GM23338 (cell line): Measurements from ENCODE around the gene ROR1. TPM values are rescaled to one million over a fixed set of nuclear protein-coding genes. Genes with fewer than 3 reads are reported as not detected.

Experiments used
- ATAC-seq: fragments of 200-7000 bp; cut with Tn5 transposase; 3 replicates; pipeline ENCODE4 v1.9.1; 2020
- DNase-seq: peaks from one replicate; pipeline ENCODE4 v3.0.0-alpha.2; 2015; ENCODE audit warnings: low spot score
- H2AFZ ChIP-seq: fragments of 200-600 bp; sonication (generic); 2 replicates; pipeline ENCODE4 v1.8.0; 2016; ENCODE audit warnings: antibody characterized with exemption, mild to moderate bottlenecking, moderate library complexity
- H3F3A ChIP-seq: fragments of 200-600 bp; sonication (generic); replicated peaks from 2 replicates; pipeline ENCODE4 v1.8.0; 2017; ENCODE audit warnings: antibody characterized with exemption, mixed run types, low read depth
- H3K27ac ChIP-seq: fragments of 200-600 bp; sonication (generic); 2 replicates; pipeline ENCODE4 v1.6.1; 2016; ENCODE audit warnings: low read depth
- H3K27me3 ChIP-seq: fragments of 200-600 bp; sonication (generic); 2 replicates; pipeline ENCODE4 v1.8.0; 2016; ENCODE audit warnings: mild to moderate bottlenecking, mixed run types, moderate library complexity; ENCODE audit not compliant: insufficient read depth
- H3K36me3 ChIP-seq: fragments of 200-600 bp; sonication (generic); 2 replicates; pipeline ENCODE4 v1.8.0; 2016; ENCODE audit warnings: mild to moderate bottlenecking; ENCODE audit not compliant: insufficient read depth
- H3K4me1 ChIP-seq: fragments of 200-600 bp; sonication (generic); 2 replicates; pipeline ENCODE4 v1.8.0; 2016; ENCODE audit warnings: mild to moderate bottlenecking, moderate library complexity; ENCODE audit not compliant: insufficient read depth
- H3K4me2 ChIP-seq: fragments of 200-600 bp; sonication (generic); 2 replicates; pipeline ENCODE4 v1.7.1; 2017; ENCODE audit warnings: mixed run types
- H3K4me3 ChIP-seq: fragments of 200-600 bp; sonication (generic); 2 replicates; pipeline ENCODE4 v1.6.1; 2016; ENCODE audit warnings: mixed run types
- H3K79me2 ChIP-seq: fragments of 200-600 bp; sonication (generic); replicated peaks from 2 replicates; pipeline ENCODE4 v1.8.0; 2017; ENCODE audit warnings: mild to moderate bottlenecking; ENCODE audit not compliant: insufficient read depth
- H3K9me2 ChIP-seq: fragments of 200-600 bp; sonication (generic); 2 replicates; pipeline ENCODE4 v1.8.0; 2017; ENCODE audit not compliant: insufficient read depth
- H4K20me1 ChIP-seq: fragments of 200-600 bp; sonication (generic); replicated peaks from 2 replicates; pipeline ENCODE4 v1.8.0; 2017; ENCODE audit warnings: mild to moderate bottlenecking; ENCODE audit not compliant: insufficient read depth
- H3K27ac Mint-ChIP-seq: 2 replicates; pipeline ENCODE4 v1.8.0; 2020; ENCODE audit warnings: inconsistent platforms, mild to moderate bottlenecking, moderate library complexity, mixed read lengths
- H3K27me3 Mint-ChIP-seq: 3 replicates; pipeline ENCODE4 v1.8.0; 2022; ENCODE audit warnings: low read depth, mild to moderate bottlenecking, moderate library complexity, mixed read lengths, inconsistent platforms; ENCODE audit not compliant: insufficient read depth, poor library complexity
- H3K36me3 Mint-ChIP-seq: 3 replicates; pipeline ENCODE4 v1.8.0; 2021; ENCODE audit warnings: low read depth, mild to moderate bottlenecking, inconsistent platforms, moderate library complexity, mixed read lengths
- H3K4me1 Mint-ChIP-seq: 3 replicates; pipeline ENCODE4 v1.8.0; 2020; ENCODE audit warnings: mild to moderate bottlenecking, inconsistent platforms, mixed read lengths
- H3K4me3 Mint-ChIP-seq: 3 replicates; pipeline ENCODE4 v1.8.0; 2021; ENCODE audit warnings: moderate library complexity, mild to moderate bottlenecking, inconsistent platforms, mixed read lengths
- H3K9me3 Mint-ChIP-seq: 3 replicates; pipeline ENCODE4 v1.8.0; 2020; ENCODE audit warnings: moderate library complexity, mild to moderate bottlenecking, inconsistent platforms, mixed read lengths
- EZH2 ChIP-seq: fragments of 200-600 bp; sonication (generic); IDR thresholded peaks from one replicate; pipeline ENCODE4 v1.8.0; 2017; ENCODE audit warnings: antibody characterized with exemption, mild to moderate bottlenecking, low read depth; ENCODE audit not compliant: unreplicated experiment
- EZH2phosphoT487 ChIP-seq: fragments of 200-600 bp; sonication (generic); IDR thresholded peaks from one replicate; pipeline ENCODE4 v1.8.1; 2018; ENCODE audit warnings: antibody characterized with exemption; ENCODE audit not compliant: unreplicated experiment
- JUNB ChIP-seq: IDR thresholded peaks from one replicate; pipeline ENCODE4 v1.6.1; 2016; ENCODE audit warnings: antibody characterized with exemption; ENCODE audit not compliant: unreplicated experiment
- NANOG ChIP-seq: IDR thresholded peaks from 2 replicates; pipeline ENCODE4 v1.6.1; 2016; ENCODE audit warnings: antibody characterized with exemption, borderline replicate concordance
- POLR2AphosphoS5 ChIP-seq: IDR thresholded peaks from 2 replicates; pipeline ENCODE4 v1.6.1; 2016; ENCODE audit warnings: antibody characterized with exemption, low read depth
- STAT1 ChIP-seq: IDR thresholded peaks from one replicate; pipeline ENCODE4 v1.6.1; 2016; ENCODE audit warnings: antibody characterized with exemption; ENCODE audit not compliant: unreplicated experiment
- ZNF114 ChIP-seq: fragments of 250-450 bp; sonication (Bioruptor Pico); IDR thresholded peaks from 2 replicates; pipeline ENCODE4 v1.5.0; 2020; ENCODE audit warnings: mild to moderate bottlenecking, moderate library complexity
- ZNF331 ChIP-seq: fragments of 250-450 bp; sonication (Bioruptor Pico); IDR thresholded peaks from 2 replicates; pipeline ENCODE4 v1.5.0; 2020; ENCODE audit warnings: low read depth, mild to moderate bottlenecking, moderate library complexity
- polyA plus RNA-seq: library from polyadenylated mRNA; unstranded; fragments of >200 nt; fragmentation: Nextera tagmentation; extraction: Ambion mirVana; gene quantifications from 2 replicates; pipeline ENCODE4 v1.2.1, GENCODE V29; 2016
- total RNA-seq: library from RNA; depleted of rRNA; stranded (reverse); fragments of >200 nt; shearing (Covaris generic); gene quantifications from 2 replicates; pipeline ENCODE4 v1.2.3, GENCODE V29; 2014
- TF ChIP-seq, protein P1 (sequence below), 2 experiments: fragments of 200-600 bp in 1 of 2; sonication (generic) in 1 of 2; conservative IDR thresholded peaks; 2 replicates each; pipeline versions ENCODE4 v1.5.1 to v1.6.1; 2016 to 2017; ENCODE audit warnings: antibody characterized with exemption in 2 of 2, low read depth in 2 of 2, mild to moderate bottlenecking in 2 of 2, moderate library complexity in 1 of 2
- TF ChIP-seq, protein P2 (sequence below): IDR thresholded peaks from one replicate; pipeline ENCODE4 v1.6.1; 2018; ENCODE audit warnings: antibody characterized with exemption; ENCODE audit not compliant: unreplicated experiment
- TF ChIP-seq, protein P3 (sequence below): IDR thresholded peaks from 2 replicates; pipeline ENCODE4 v1.6.1; 2016; ENCODE audit warnings: antibody characterized with exemption

ROR1 gene
- total and polyA plus RNA-seq, 2 experiments from 2014 or later: 59.7 to 96.0 TPM

DNA sequence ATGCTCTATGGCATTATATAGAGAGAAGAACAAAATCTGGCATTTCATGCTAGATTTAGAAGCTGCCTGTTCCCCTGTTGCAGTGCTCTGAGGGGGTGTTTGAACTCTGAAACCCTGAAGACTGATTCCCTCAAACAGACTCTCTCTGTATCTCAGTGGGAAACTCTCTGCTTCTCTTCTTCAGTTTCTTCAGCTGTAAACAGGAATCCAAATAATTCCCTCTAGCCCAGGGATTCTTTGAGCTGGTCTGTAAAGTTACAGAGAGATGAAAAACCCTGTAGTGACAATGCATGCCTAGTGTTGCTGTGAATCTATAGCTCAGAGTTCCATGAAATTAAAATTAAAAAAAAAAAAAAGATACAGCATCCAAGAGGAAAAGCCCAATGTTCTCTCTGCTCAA, 17.0 kb upstream of the ROR1 start:
- no peak for DNase-seq
- Mint-ChIP-seq H3K9me3 (no peaks in the 10 kb centered on the region; the same call in 2 of the 3 replicates), H3K27me3 (peaks cover 5% of the 10 kb centered on the region), H3K4me1 (peaks cover 16% of the 10 kb centered on the region; the same call in 2 of the 3 replicates), H3K4me3 (no peak overlapping the region), H3K27ac (no peak overlapping the region), H3K36me3 (no peaks in the 10 kb centered on the region)
- TF ChIP-seq, protein P1, sequence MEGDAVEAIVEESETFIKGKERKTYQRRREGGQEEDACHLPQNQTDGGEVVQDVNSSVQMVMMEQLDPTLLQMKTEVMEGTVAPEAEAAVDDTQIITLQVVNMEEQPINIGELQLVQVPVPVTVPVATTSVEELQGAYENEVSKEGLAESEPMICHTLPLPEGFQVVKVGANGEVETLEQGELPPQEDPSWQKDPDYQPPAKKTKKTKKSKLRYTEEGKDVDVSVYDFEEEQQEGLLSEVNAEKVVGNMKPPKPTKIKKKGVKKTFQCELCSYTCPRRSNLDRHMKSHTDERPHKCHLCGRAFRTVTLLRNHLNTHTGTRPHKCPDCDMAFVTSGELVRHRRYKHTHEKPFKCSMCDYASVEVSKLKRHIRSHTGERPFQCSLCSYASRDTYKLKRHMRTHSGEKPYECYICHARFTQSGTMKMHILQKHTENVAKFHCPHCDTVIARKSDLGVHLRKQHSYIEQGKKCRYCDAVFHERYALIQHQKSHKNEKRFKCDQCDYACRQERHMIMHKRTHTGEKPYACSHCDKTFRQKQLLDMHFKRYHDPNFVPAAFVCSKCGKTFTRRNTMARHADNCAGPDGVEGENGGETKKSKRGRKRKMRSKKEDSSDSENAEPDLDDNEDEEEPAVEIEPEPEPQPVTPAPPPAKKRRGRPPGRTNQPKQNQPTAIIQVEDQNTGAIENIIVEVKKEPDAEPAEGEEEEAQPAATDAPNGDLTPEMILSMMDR (conservative IDR thresholded peaks at IDR 0.05; ENCODE audit: low read depth in 2 of 2): no peak
- TF ChIP-seq POLR2AphosphoS5 (no peak), EZH2phosphoT487 (no peak), ZNF331 (CRISPR knock-in tag) (no peak), ZNF114 (CRISPR knock-in tag) (no peak), EZH2 (no peak), JUNB (no peak), NANOG (no peak), STAT1 (no peak)
- TF ChIP-seq, protein P2, sequence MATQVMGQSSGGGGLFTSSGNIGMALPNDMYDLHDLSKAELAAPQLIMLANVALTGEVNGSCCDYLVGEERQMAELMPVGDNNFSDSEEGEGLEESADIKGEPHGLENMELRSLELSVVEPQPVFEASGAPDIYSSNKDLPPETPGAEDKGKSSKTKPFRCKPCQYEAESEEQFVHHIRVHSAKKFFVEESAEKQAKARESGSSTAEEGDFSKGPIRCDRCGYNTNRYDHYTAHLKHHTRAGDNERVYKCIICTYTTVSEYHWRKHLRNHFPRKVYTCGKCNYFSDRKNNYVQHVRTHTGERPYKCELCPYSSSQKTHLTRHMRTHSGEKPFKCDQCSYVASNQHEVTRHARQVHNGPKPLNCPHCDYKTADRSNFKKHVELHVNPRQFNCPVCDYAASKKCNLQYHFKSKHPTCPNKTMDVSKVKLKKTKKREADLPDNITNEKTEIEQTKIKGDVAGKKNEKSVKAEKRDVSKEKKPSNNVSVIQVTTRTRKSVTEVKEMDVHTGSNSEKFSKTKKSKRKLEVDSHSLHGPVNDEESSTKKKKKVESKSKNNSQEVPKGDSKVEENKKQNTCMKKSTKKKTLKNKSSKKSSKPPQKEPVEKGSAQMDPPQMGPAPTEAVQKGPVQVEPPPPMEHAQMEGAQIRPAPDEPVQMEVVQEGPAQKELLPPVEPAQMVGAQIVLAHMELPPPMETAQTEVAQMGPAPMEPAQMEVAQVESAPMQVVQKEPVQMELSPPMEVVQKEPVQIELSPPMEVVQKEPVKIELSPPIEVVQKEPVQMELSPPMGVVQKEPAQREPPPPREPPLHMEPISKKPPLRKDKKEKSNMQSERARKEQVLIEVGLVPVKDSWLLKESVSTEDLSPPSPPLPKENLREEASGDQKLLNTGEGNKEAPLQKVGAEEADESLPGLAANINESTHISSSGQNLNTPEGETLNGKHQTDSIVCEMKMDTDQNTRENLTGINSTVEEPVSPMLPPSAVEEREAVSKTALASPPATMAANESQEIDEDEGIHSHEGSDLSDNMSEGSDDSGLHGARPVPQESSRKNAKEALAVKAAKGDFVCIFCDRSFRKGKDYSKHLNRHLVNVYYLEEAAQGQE: no peak
- TF ChIP-seq, protein P3, sequence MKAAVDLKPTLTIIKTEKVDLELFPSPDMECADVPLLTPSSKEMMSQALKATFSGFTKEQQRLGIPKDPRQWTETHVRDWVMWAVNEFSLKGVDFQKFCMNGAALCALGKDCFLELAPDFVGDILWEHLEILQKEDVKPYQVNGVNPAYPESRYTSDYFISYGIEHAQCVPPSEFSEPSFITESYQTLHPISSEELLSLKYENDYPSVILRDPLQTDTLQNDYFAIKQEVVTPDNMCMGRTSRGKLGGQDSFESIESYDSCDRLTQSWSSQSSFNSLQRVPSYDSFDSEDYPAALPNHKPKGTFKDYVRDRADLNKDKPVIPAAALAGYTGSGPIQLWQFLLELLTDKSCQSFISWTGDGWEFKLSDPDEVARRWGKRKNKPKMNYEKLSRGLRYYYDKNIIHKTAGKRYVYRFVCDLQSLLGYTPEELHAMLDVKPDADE: no peak
- H3K4me3 ChIP-seq: no peak overlapping the region
- H2AFZ ChIP-seq: no peak overlapping the region
- H3K9me2 ChIP-seq: no peaks in the 10 kb centered on the region
- H3K4me1 ChIP-seq: no peaks in the 10 kb centered on the region
- no peaks in the 10 kb centered on the region for H3K27me3 ChIP-seq
- H3K27ac ChIP-seq: no peak overlapping the region
- no peaks in the 10 kb centered on the region for H3K79me2 ChIP-seq
- H3F3A ChIP-seq: no peaks in the 10 kb centered on the region
- no peaks in the 10 kb centered on the region for H3K36me3 ChIP-seq
- no peak overlapping the region for H3K4me2 ChIP-seq
- no peaks in the 10 kb centered on the region for H4K20me1 ChIP-seq
- peak; percentile 39 for ATAC-seq
